T-helper 1 cell treated with Interleukin-12 subunit alpha and Interleukin-12 subunit beta and Interleukin-4 antibody, amounts not matched to agents 30 ng/mL and 1 ng/mL, for 36 hours (primary cell): ENCODE measurements around the gene ATG16L1. TPM values are rescaled to one million over a fixed set of nuclear protein-coding genes. Genes with fewer than 3 reads are reported as not detected.

Experiments used
- intact Hi-C: fragments of 100-400 bp; cut with micrococcal nuclease; formaldehyde crosslinking; loops from one replicate; pipeline ENCODE4 v1.15.1; 2024
- total RNA-seq: library from RNA; stranded (reverse); gene quantifications from 2 replicates; pipeline ENCODE4 v1.2.3, GENCODE V29; 2022

ATG16L1 gene
- total RNA-seq, 1 donor from 2014 or later = 57.1 TPM

GRCh38 chr2:233256048-233256447 is 4.6 kb downstream of the ATG16L1 start:
- intact Hi-C loops = loop anchor here (10.0 kb wide), 1 partner anchor 1631 kb away; no protein-coding TSS in a partner anchor

GRCh38 chr2:233258211-233258610 is 6.7 kb downstream of the ATG16L1 start:
- intact Hi-C loops = loop anchor here (10.0 kb wide), 1 partner anchor 1633 kb away; no protein-coding TSS in a partner anchor

GRCh38 chr2:233259730-233260129 is 8.3 kb downstream of the ATG16L1 start:
- intact Hi-C loops = loop anchor here (10.0 kb wide), 2 partner anchors 1035 to 1635 kb away; no protein-coding TSS in a partner anchor

GRCh38 chr2:233260661-233261060 is 9.2 kb downstream of the ATG16L1 start:
- intact Hi-C loops = loop anchor here (10.0 kb wide), 1 partner anchor 1034 kb away; no protein-coding TSS in a partner anchor

GRCh38 chr2:233261819-233262555 is 10.5 kb downstream of the ATG16L1 start:
- intact Hi-C loops = loop anchor here (10.0 kb wide), 1 partner anchor 1033 kb away; no protein-coding TSS in a partner anchor

- intact Hi-C loops = loop anchor here (10.0 kb wide), 1 partner anchor 1032 kb away; no protein-coding TSS in a partner anchor
Observed at GRCh38 chr2:233262562-233262961, 11.1 kb downstream of the ATG16L1 start.

GRCh38 chr2:233263045-233263570 is 11.6 kb downstream of the ATG16L1 start:
- intact Hi-C loops = loop anchor here (10.0 kb wide), 1 partner anchor 1032 kb away; no protein-coding TSS in a partner anchor

GRCh38 chr2:233264667-233265066 is 13.2 kb downstream of the ATG16L1 start:
- intact Hi-C loops = loop anchor here (5.0 to 10.0 kb wide), 5 partner anchors 138 to 1557 kb away; partner anchors contain the start of genes GIGYF2 and PTMA

GRCh38 chr2:233265899-233266431 is 14.5 kb downstream of the ATG16L1 start:
- intact Hi-C loops = loop anchor here (5.0 to 10.0 kb wide), 5 partner anchors 136 to 1559 kb away; partner anchors contain the start of genes GIGYF2 and PTMA

- intact Hi-C loops = loop anchor here (5.0 to 10.0 kb wide), 5 partner anchors 136 to 1559 kb away; partner anchors contain the start of genes GIGYF2 and PTMA
Observed at GRCh38 chr2:233266481-233266880, 15.0 kb downstream of the ATG16L1 start.

GRCh38 chr2:233267516-233268245 is 16.2 kb downstream of the ATG16L1 start:
- intact Hi-C loops = loop anchor here (1.0 to 10.0 kb wide), 16 partner anchors 16 to 1560 kb away; partner anchors contain the start of genes ATG16L1, GIGYF2, HJURP and PDE6D

GRCh38 chr2:233270366-233270765 is 18.9 kb downstream of the ATG16L1 start:
- intact Hi-C loops = loop anchor here (1.0 to 10.0 kb wide), 3 partner anchors 294 to 720 kb away; partner anchors contain the start of genes EIF4E2, TIGD1 and USP40

- intact Hi-C loops = loop anchor here (1.0 to 10.0 kb wide), 3 partner anchors 294 to 721 kb away; partner anchors contain the start of genes EIF4E2, TIGD1 and USP40
Observed at GRCh38 chr2:233270951-233271350, 19.5 kb downstream of the ATG16L1 start.

- intact Hi-C loops = loop anchor here (10.0 kb wide), 1 partner anchor 293 kb away; the partner anchor contains the start of gene USP40
Observed at GRCh38 chr2:233271693-233272092, 20.2 kb downstream of the ATG16L1 start.

- intact Hi-C loops = loop anchor here (10.0 kb wide), 1 partner anchor 292 kb away; the partner anchor contains the start of gene USP40
Observed at GRCh38 chr2:233273120-233273519, 21.6 kb downstream of the ATG16L1 start.

- intact Hi-C loops = loop anchor here (10.0 kb wide), 1 partner anchor 290 kb away; the partner anchor contains the start of gene USP40
Observed at GRCh38 chr2:233275223-233275622, 23.8 kb downstream of the ATG16L1 start.

- intact Hi-C loops = loop anchor here (10.0 kb wide), 1 partner anchor 286 kb away; the partner anchor contains the start of gene USP40
Observed at GRCh38 chr2:233278921-233279320, 27.4 kb downstream of the ATG16L1 start.

GRCh38 chr2:233280114-233280693 is 28.7 kb downstream of the ATG16L1 start:
- intact Hi-C loops = no loop called here

- intact Hi-C loops = no loop called here
Observed at GRCh38 chr2:233281553-233281952, 30.1 kb downstream of the ATG16L1 start.

GRCh38 chr2:233281992-233282603 is 30.6 kb downstream of the ATG16L1 start:
- intact Hi-C loops = no loop called here
